Neutrophil (primary cell): Measurements from ENCODE around the gene TTC13.

Experiments
- H3K27ac ChIP-seq: fragments of 200-600 bp; sonication (generic); 2 replicates; pipeline ENCODE4 v1.5.1; 2016; ENCODE audit warnings: mild to moderate bottlenecking, moderate library complexity
- H3K27me3 ChIP-seq: fragments of 200-600 bp; sonication (generic); 2 replicates; pipeline ENCODE4 v1.6.0; 2016; ENCODE audit warnings: mild to moderate bottlenecking
- H3K36me3 ChIP-seq: fragments of 200-600 bp; sonication (generic); 2 replicates; pipeline ENCODE4 v1.5.1; 2017
- H3K4me1 ChIP-seq, 2 experiments: fragments of 200-600 bp in 1 of 2; sonication (generic) in 1 of 2; 1 replicate in 1 of 2; 2 replicates in 1 of 2; pipeline versions ENCODE4 v1.5.1 to v1.6.1; 2013 to 2016; ENCODE audit warnings: low read depth in 1 of 2, low read length in 1 of 2, mild to moderate bottlenecking in 1 of 2, moderate library complexity in 1 of 2; ENCODE audit not compliant: control insufficient read depth in 1 of 2, insufficient read depth in 1 of 2
- H3K4me3 ChIP-seq, 2 experiments: fragments of 200-600 bp in 1 of 2; sonication (generic) in 1 of 2; 1 replicate in 1 of 2; 2 replicates in 1 of 2; pipeline ENCODE4 v1.5.1; 2013 to 2016; ENCODE audit warnings: low read depth in 1 of 2, low read length in 1 of 2, mild to moderate bottlenecking in 1 of 2, moderate library complexity in 1 of 2
- H3K9me3 ChIP-seq: fragments of 200-600 bp; sonication (generic); 2 replicates; pipeline ENCODE4 v1.5.1; 2016
- TF ChIP-seq, protein P1 (sequence below): fragments of 200-600 bp; sonication (generic); IDR thresholded peaks from 2 replicates; pipeline ENCODE4 v1.5.1; 2016; ENCODE audit warnings: antibody characterized with exemption

Gene TTC13

DNA sequence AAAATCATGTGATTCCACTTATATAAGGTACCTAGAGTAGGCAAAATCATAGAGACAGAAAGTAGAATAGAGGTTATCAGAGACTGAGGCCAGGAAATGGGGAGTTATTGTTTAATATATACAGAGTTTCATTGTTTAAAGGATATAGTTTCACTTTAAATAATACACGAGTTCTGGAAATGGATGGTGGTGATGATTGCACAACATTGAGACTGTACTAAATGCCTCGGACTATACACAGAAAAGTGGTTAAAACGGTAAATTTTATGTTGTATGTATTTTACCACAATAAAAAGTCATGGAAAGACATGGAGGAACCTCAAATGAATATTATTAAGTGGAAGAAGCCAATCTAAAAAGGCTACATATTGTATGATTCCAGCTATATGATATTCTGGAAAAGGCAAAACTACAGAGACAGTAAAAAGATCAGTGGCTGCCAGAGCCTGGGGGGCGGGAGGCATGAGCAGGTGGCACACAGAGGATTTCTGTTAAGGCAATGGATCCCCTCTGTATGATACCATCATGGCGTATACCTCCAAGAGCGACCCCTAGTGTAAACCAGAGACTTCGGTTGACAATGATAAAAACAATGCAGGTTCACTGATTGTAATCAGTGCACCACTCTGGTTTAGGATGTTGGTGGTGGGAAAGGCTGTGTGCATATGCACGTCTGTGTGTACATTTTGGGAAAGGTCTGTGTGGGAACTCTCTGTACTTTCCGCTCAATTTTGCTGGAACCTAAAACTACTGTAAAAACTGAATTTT is 117.9 kb downstream of the TTC13 start:
- Histone ChIP-seq H3K4me1 (no peaks in the 10 kb centered on the region), H3K27ac (no peak overlapping the region), H3K9me3 (no peaks in the 10 kb centered on the region), H3K36me3 (no peaks in the 10 kb centered on the region), H3K27me3 (peaks cover 23% of the 10 kb centered on the region), H3K4me3 (no peak overlapping the region)
- TF ChIP-seq, protein P1, sequence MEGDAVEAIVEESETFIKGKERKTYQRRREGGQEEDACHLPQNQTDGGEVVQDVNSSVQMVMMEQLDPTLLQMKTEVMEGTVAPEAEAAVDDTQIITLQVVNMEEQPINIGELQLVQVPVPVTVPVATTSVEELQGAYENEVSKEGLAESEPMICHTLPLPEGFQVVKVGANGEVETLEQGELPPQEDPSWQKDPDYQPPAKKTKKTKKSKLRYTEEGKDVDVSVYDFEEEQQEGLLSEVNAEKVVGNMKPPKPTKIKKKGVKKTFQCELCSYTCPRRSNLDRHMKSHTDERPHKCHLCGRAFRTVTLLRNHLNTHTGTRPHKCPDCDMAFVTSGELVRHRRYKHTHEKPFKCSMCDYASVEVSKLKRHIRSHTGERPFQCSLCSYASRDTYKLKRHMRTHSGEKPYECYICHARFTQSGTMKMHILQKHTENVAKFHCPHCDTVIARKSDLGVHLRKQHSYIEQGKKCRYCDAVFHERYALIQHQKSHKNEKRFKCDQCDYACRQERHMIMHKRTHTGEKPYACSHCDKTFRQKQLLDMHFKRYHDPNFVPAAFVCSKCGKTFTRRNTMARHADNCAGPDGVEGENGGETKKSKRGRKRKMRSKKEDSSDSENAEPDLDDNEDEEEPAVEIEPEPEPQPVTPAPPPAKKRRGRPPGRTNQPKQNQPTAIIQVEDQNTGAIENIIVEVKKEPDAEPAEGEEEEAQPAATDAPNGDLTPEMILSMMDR: no peak

GRCh38 chr1:230858918-230859729 is 119.5 kb downstream of the TTC13 start:
- H3K4me3 ChIP-seq: no peak overlapping the region
- no peak overlapping the region for H3K27ac ChIP-seq
- H3K4me1 ChIP-seq: no peaks in the 10 kb centered on the region
- peaks cover 8% of the 10 kb centered on the region for H3K27me3 ChIP-seq
- TF ChIP-seq, protein P1: no peak
- H3K9me3 ChIP-seq: no peaks in the 10 kb centered on the region
- H3K36me3 ChIP-seq: no peaks in the 10 kb centered on the region

- TF ChIP-seq, protein P1: no peak
- Histone ChIP-seq H3K9me3 (no peaks in the 10 kb centered on the region), H3K27ac (no peak overlapping the region), H3K27me3 (peaks cover 2% of the 10 kb centered on the region), H3K4me3 (no peak overlapping the region), H3K36me3 (no peaks in the 10 kb centered on the region), H3K4me1 (no peaks in the 10 kb centered on the region)
Measured at GRCh38 chr1:230858236-230858820, 120.3 kb downstream of the TTC13 start.

GRCh38 chr1:230857822-230858221 is 120.8 kb downstream of the TTC13 start:
- Histone ChIP-seq H3K36me3 (no peaks in the 10 kb centered on the region), H3K4me3 (no peak overlapping the region), H3K27me3 (no peaks in the 10 kb centered on the region), H3K27ac (no peak overlapping the region), H3K9me3 (no peaks in the 10 kb centered on the region), H3K4me1 (no peaks in the 10 kb centered on the region)
- TF ChIP-seq, protein P1: no peak

GRCh38 chr1:230857077-230857476 is 121.6 kb downstream of the TTC13 start:
- no peaks in the 10 kb centered on the region for H3K4me1 ChIP-seq
- H3K9me3 ChIP-seq: no peaks in the 10 kb centered on the region
- H3K36me3 ChIP-seq: no peaks in the 10 kb centered on the region
- H3K4me3 ChIP-seq: no peak overlapping the region
- H3K27me3 ChIP-seq: no peaks in the 10 kb centered on the region
- H3K27ac ChIP-seq: no peak overlapping the region
- TF ChIP-seq, protein P1: no peak
